ENCODE results near the gene B4GALT3. TPM values are rescaled to one million over a fixed set of nuclear protein-coding genes. Genes with fewer than 3 reads are reported as not detected.
A peak's percentile ranks its signal among the peaks of the same experiment; 100 is the strongest.

B4GALT3 gene
- total and polyA plus RNA-seq, 2 of the 4 experiments (the other 2 are of a cell fraction): 19.9 to 36.0 TPM

DNA sequence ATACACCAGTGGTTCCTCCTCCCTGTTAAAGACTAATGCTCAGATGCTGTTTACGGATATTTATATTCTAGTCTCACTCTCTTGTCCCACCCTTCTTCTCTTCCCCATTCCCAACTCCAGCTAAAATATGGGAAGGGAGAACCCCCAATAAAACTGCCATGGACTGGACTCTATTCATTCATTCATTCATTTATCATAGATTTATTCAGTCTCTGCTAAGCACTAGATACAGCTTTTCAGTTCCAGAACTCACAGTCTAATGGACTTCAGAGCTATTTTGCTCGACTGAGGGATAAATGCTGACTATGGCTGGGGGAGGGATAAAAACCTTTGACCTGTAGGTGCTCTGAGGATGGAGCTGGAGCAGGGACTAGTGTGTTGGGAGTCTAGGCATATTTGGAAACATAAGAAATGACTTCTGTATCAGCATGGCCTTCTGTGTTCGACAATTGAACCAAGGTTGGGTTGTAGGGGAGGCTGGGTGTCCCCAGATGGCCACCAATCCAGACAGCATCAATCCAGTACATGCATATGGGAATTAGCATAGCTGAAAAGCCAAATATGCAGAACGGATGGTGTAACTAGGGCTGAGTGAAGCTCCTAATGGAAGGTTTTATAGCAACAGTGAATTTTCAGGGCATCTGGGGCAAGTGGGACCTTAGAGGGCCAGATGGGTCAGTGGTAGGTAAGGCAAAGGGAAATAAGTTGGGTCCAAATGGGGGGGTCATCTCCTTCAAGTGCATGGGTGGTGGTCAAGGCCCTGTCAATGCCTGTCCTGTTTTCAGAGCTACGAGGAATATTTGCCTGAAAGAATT is 42.0 kb upstream of the B4GALT3 start:
- Histone ChIP-seq H3K4ac (ENCODE audit: low read depth, low read length) (no peak overlapping the region), H3K9ac (ENCODE audit: low read depth, low read length) (no peak overlapping the region), H3K4me3 (ENCODE audit: insufficient read depth, low read depth, low read length) (no peak overlapping the region), H4K8ac (ENCODE audit: low read depth in 2 of 2, low read length in 2 of 2) (no peak overlapping the region), H3K9me3 (ENCODE audit: control insufficient read depth, insufficient read depth, low read length) (no peaks in the 10 kb centered on the region), H2BK15ac (ENCODE audit: low read depth, low read length) (no peak overlapping the region), H4K5ac (ENCODE audit: low read depth, low read length) (no peak overlapping the region), H2BK120ac (ENCODE audit: low read depth, low read length) (no peak overlapping the region), H3K36me3 (ENCODE audit: control insufficient read depth, insufficient read depth, low read length) (peaks cover 7% of the 10 kb centered on the region; the same call in 1 of the 2 replicates), H3K18ac (ENCODE audit: low read depth, low read length) (no peak overlapping the region), H2AK9ac (replicated peaks; ENCODE audit: low read depth, low read length, poor library complexity) (peak overlapping the region; percentile 47), H3K79me1 (ENCODE audit: low read depth in 1 of 2, low read length in 2 of 2) (no peaks in the 10 kb centered on the region), H3K27ac (ENCODE audit: insufficient read depth, low read length) (no peak overlapping the region), H2BK5ac (ENCODE audit: low read depth, low read length, poor library complexity, severe bottlenecking) (no peak overlapping the region), H3K56ac (ENCODE audit: extremely low read depth, insufficient read depth, low read length) (no peak overlapping the region), H4K20me1 (ENCODE audit: insufficient read depth, low read length) (no peaks in the 10 kb centered on the region), H3K27me3 (ENCODE audit: control insufficient read depth, insufficient read depth, low read length) (no peaks in the 10 kb centered on the region; the same call in 1 of the 2 replicates), H2AFZ (replicated peaks; ENCODE audit: low read length, poor library complexity) (no peak overlapping the region), H3K23ac (ENCODE audit: low read depth, low read length) (no peak overlapping the region), H3K9me1 (ENCODE audit: insufficient read depth, low read length) (peaks cover 14% of the 10 kb centered on the region), H4K91ac (ENCODE audit: insufficient read depth, low read depth, low read length) (no peak overlapping the region), H3K4me2 (ENCODE audit: low read depth, low read length) (no peak overlapping the region), H2AK5ac (ENCODE audit: low read depth, low read length) (no peak overlapping the region), H3K14ac (replicated peaks; ENCODE audit: low read depth, low read length) (no peak overlapping the region), H2BK20ac (ENCODE audit: low read depth, low read length) (no peak overlapping the region), H3K4me1 (ENCODE audit: control insufficient read depth, insufficient read depth, low read length) (peaks cover 11% of the 10 kb centered on the region)
- no TSS peak for BruUV-seq (replicated peaks)
- no peak for DNase-seq
- TF ChIP-seq CEBPB (IDR thresholded peaks at IDR 0.05; ENCODE audit: low read depth, low read length): no peak
- no peak for TF ChIP-seq POLR2A (IDR thresholded peaks at IDR 0.05; ENCODE audit: low read depth, low read length)
- no peak for TF ChIP-seq NFE2L2 (IDR thresholded peaks at IDR 0.05; ENCODE audit: low read depth, low read length)
- no peak for TF ChIP-seq CHD1 (IDR thresholded peaks at IDR 0.05; ENCODE audit: low read depth, low read length)
- no peak for ATAC-seq (ENCODE audit: low read depth)
- ChIA-PET CTCF (no interaction called here), POLR2A (ENCODE audit: unreplicated experiment) (no interaction called here)
- intact Hi-C loops (cut with micrococcal nuclease): no loop called here
- WGBS, 2 experiments (ENCODE audit: extremely low coverage in 2 of 2, insufficient read length in 1 of 2): 60% methylated on average over 2 of the region's 5 CpGs; no CpG with 5 or more reads in 1 of the 2 experiments
- dilution Hi-C loops (cut with HindIII; ENCODE audit: low sequenced_read_pairs, unreplicated experiment): no loop called here
- in situ Hi-C loops (cut with MboI; ENCODE audit: low sequenced_read_pairs): loop anchor here (10.0 kb wide), 1 partner anchor 526 kb away; the partner anchor contains the start of gene DUSP12

All from IMR-90 (cell line).